PC-3 (cell line): ENCODE data around the gene NCAPH2. TPM values are rescaled to one million over a fixed set of nuclear protein-coding genes. Genes with fewer than 3 reads are reported as not detected.

Source experiments
- ATAC-seq: fragments of 200-7000 bp; cut with Tn5 transposase; 2 replicates; pipeline ENCODE4 v1.9.1; 2020; ENCODE audit warnings: mild to moderate bottlenecking, moderate library complexity
- Bru-seq: library from RNA; stranded (reverse); fragments of 400-500 nt; gene quantifications from one replicate; lab custom pipeline; 2021; lab: Mats Ljungman, UMichigan
- BruChase-seq, 2 experiments: library from RNA; stranded (reverse); fragments of 400-500 nt; gene quantifications; one replicate each; lab custom pipeline; 2021; lab: Mats Ljungman, UMichigan
- BruUV-seq: library from RNA; stranded (reverse); fragments of 400-500 nt; replicated peaks from 2 replicates; lab custom pipeline; 2021; lab: Mats Ljungman, UMichigan
- CTCF ChIA-PET: fragments of 300-600 bp; sonication (Branson Sonifier 250); formaldehyde crosslinking; loops from one replicate; lab custom pipeline; 2022; ENCODE audit warnings: antibody characterized with exemption; lab: Charles Lee
- POLR2A ChIA-PET: fragments of 300-600 bp; sonication (Branson Sonifier 250); formaldehyde crosslinking; loops from one replicate; lab custom pipeline; 2022; ENCODE audit warnings: antibody characterized with exemption; ENCODE audit not compliant: unreplicated experiment; lab: Charles Lee
- DNase-seq: peaks from one replicate; pipeline ENCODE4 v3.0.0-alpha.2; 2015
- H2AFZ ChIP-seq: fragments of 300-600 bp; sonication (generic); 2 replicates; pipeline ENCODE4 v1.6.0; 2016; ENCODE audit warnings: antibody characterized with exemption, low read length
- H3F3A ChIP-seq: fragments of 300-600 bp; sonication (generic); one replicate; pipeline ENCODE4 v1.6.0; 2017; ENCODE audit warnings: antibody characterized with exemption, low read length, control low read depth, mild to moderate bottlenecking; ENCODE audit not compliant: unreplicated experiment
- H3K27ac ChIP-seq: fragments of 300-600 bp; sonication (generic); 2 replicates; pipeline ENCODE4 v1.5.1; 2016; ENCODE audit warnings: mild to moderate bottlenecking, low read length
- H3K27me3 ChIP-seq: fragments of 300-600 bp; sonication (generic); 2 replicates; pipeline ENCODE4 v1.6.1; 2016; ENCODE audit warnings: low read length, mixed read lengths
- H3K36me3 ChIP-seq: fragments of 300-600 bp; sonication (generic); 2 replicates; pipeline ENCODE4 v1.6.1; 2016; ENCODE audit warnings: low read depth, mixed run types, low read length, mixed read lengths
- H3K4me1 ChIP-seq: fragments of 300-600 bp; sonication (generic); 2 replicates; pipeline ENCODE4 v1.5.1; 2016; ENCODE audit warnings: low read length; ENCODE audit not compliant: insufficient read depth
- H3K4me2 ChIP-seq: fragments of 300-600 bp; sonication (generic); 2 replicates; pipeline ENCODE4 v1.6.0; 2016; ENCODE audit warnings: low read length
- H3K4me3 ChIP-seq: fragments of 300-600 bp; sonication (generic); 2 replicates; pipeline ENCODE4 v1.5.1; 2016; ENCODE audit warnings: mild to moderate bottlenecking, low read length, mixed read lengths
- H3K79me2 ChIP-seq: fragments of 300-600 bp; sonication (generic); 2 replicates; pipeline ENCODE4 v1.6.1; 2017; ENCODE audit warnings: low read length, mixed read lengths
- H3K9ac ChIP-seq: fragments of 300-600 bp; sonication (generic); 2 replicates; pipeline ENCODE4 v1.6.0; 2016; ENCODE audit warnings: mild to moderate bottlenecking, low read length
- H3K9me2 ChIP-seq: fragments of 300-600 bp; sonication (generic); replicated peaks from 2 replicates; pipeline ENCODE4 v1.6.1; 2016; ENCODE audit warnings: mixed run types, low read length, mixed read lengths
- H3K9me3 ChIP-seq: fragments of 300-600 bp; sonication (generic); 2 replicates; pipeline ENCODE4 v1.6.1; 2016; ENCODE audit warnings: low read length, mixed read lengths
- H4K20me1 ChIP-seq: fragments of 300-600 bp; sonication (generic); 2 replicates; pipeline ENCODE4 v1.6.1; 2016; ENCODE audit warnings: low read length, mixed read lengths
- EZH2 ChIP-seq: fragments of 300-600 bp; sonication (generic); IDR thresholded peaks from one replicate; pipeline ENCODE4 v1.6.1; 2017; ENCODE audit warnings: antibody characterized with exemption, mild to moderate bottlenecking, low read length; ENCODE audit not compliant: unreplicated experiment
- EZH2phosphoT487 ChIP-seq: fragments of 300-600 bp; sonication (generic); IDR thresholded peaks from 2 replicates; pipeline ENCODE4 v1.6.1; 2018; ENCODE audit warnings: mild to moderate bottlenecking, antibody characterized with exemption, low read length, borderline replicate concordance
- intact Hi-C: fragments of 100-400 bp; cut with micrococcal nuclease; formaldehyde crosslinking; loops from 2 replicates; pipeline ENCODE4 v1.9.0; 2023
- long read RNA-seq: library from polyadenylated mRNA; unstranded; transcript quantifications from one replicate; pipeline ENCODE4 v2.0.0, GENCODE V29; 2021; ENCODE audit not compliant: unreplicated experiment
- total RNA-seq: library from RNA; depleted of rRNA; stranded (reverse); fragments of >200 nt; gene quantifications from 2 replicates; pipeline ENCODE4 v1.2.3, GENCODE V29; 2014; rRNA removed
- TF ChIP-seq, protein P1 (sequence below): fragments of 300-600 bp; sonication (generic); conservative IDR thresholded peaks from 2 replicates; pipeline ENCODE4 v1.5.1; 2017; ENCODE audit warnings: antibody characterized with exemption, low read depth, mild to moderate bottlenecking, low read length

Gene NCAPH2
- total RNA-seq (75.4 and 92.1 TPM in 2 replicates), Bru-seq, nascent RNA (percentile 53 among the genes with signal in this experiment), BruChase-seq, experiment 1, labeled RNA remaining after a 6-hour chase (percentile 69 among the genes with signal in this experiment), BruChase-seq, experiment 2, labeled RNA remaining after a 2-hour chase (percentile 62 among the genes with signal in this experiment)
- long read RNA-seq, transcript NCAPH2-205 (20 exons, 2,037 nt) = major isoform, 62 of 138 reads
- long read RNA-seq, transcript NCAPH2-201 (20 exons, 1,996 nt) = minor isoform, 9 of 138 reads
- long read RNA-seq, partial matches to known transcripts = 52 of 138 reads
- long read RNA-seq, other reads (novel, unspliced or antisense) = 15 of 138 reads

DNA sequence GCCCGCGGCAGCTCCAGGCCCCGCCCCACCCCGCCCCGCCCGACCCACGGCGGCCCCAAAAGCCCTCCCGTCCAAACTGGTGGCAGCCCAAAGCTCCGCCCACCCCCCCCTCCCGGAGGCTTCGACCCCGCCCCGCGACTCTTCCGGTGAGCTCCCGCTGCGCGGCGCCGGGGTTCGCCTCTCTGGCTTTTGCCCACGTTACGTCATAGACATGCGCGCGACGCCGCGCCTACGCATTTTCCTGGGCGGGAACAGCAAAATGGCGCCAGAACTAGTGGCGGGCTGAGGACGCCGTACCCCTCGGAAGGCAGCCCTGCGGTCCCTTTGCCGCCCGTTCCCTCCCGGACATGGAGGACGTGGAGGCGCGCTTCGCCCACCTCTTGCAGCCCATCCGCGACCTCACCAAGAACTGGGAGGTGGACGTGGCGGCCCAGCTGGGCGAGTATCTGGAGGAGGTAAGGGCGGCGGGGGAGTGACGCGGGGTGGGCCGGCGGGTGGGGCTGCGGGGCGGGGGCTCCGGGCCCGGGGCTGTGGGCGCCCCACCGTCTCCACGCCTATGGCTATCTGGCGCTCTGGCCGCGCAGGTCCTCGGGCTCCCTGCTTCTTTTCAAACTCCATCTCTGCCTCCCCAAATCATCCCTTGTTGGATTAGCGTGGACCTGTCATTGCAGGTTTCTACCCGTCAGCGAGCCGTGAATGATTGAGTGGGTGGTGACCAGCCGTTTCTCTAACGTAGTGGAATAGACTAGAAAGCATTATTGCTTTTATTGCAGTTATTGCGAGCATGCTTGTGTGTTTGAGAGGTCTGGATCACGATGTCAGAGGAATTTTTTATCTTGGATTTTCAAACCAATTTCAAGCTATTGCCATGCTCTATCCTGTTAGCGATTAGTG is at the start of gene NCAPH2:
NCAPH2 (plus strand) TSS at position 234 of the 894 bp plus-strand sequence; CDS start at position 348, 114 bp downstream.
- ChIA-PET POLR2A (interaction anchor here (0.5 to 1.0 kb wide), 6 partner anchors 11 to 154 kb away, joined by 3 to 8 read pairs (median 5); partner anchors contain the start of gene SCO2), CTCF (interaction anchor here (0.6 to 1.4 kb wide), 3 partner anchors 17 to 257 kb away, joined by 5 to 15 read pairs (median 8); partner anchors contain the start of genes HDAC10 and SCO2)
- DNase-seq (peak; percentile 94), ATAC-seq (peak; percentile 62)
- no peaks in the 10 kb centered on the region for H3K27me3 ChIP-seq
- peak within 1 kb of the TSS; percentile 97 for H3K4me3 ChIP-seq
- BruUV-seq = no TSS peak
- peaks cover 52% of the 10 kb centered on the region for H3K79me2 ChIP-seq
- intact Hi-C loops = no loop called here
- no peaks in the 10 kb centered on the region for H3F3A ChIP-seq
- TF ChIP-seq EZH2 (no peak), EZH2phosphoT487 (no peak)
- TF ChIP-seq, protein P1, sequence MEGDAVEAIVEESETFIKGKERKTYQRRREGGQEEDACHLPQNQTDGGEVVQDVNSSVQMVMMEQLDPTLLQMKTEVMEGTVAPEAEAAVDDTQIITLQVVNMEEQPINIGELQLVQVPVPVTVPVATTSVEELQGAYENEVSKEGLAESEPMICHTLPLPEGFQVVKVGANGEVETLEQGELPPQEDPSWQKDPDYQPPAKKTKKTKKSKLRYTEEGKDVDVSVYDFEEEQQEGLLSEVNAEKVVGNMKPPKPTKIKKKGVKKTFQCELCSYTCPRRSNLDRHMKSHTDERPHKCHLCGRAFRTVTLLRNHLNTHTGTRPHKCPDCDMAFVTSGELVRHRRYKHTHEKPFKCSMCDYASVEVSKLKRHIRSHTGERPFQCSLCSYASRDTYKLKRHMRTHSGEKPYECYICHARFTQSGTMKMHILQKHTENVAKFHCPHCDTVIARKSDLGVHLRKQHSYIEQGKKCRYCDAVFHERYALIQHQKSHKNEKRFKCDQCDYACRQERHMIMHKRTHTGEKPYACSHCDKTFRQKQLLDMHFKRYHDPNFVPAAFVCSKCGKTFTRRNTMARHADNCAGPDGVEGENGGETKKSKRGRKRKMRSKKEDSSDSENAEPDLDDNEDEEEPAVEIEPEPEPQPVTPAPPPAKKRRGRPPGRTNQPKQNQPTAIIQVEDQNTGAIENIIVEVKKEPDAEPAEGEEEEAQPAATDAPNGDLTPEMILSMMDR = no peak
- H3K4me1 ChIP-seq = peaks cover 7% of the 10 kb centered on the region
- peak within 1 kb of the TSS; percentile 56 for H3K27ac ChIP-seq
- H2AFZ ChIP-seq = peak within 1 kb of the TSS; percentile 81
- peak within 1 kb of the TSS; percentile 95 for H3K4me2 ChIP-seq
- H3K9me3 ChIP-seq = no peaks in the 10 kb centered on the region
- H4K20me1 ChIP-seq = no peaks in the 10 kb centered on the region
- H3K36me3 ChIP-seq = no peaks in the 10 kb centered on the region
- H3K9ac ChIP-seq = peak within 1 kb of the TSS; percentile 95
- H3K9me2 ChIP-seq = no peaks in the 10 kb centered on the region

DNA sequence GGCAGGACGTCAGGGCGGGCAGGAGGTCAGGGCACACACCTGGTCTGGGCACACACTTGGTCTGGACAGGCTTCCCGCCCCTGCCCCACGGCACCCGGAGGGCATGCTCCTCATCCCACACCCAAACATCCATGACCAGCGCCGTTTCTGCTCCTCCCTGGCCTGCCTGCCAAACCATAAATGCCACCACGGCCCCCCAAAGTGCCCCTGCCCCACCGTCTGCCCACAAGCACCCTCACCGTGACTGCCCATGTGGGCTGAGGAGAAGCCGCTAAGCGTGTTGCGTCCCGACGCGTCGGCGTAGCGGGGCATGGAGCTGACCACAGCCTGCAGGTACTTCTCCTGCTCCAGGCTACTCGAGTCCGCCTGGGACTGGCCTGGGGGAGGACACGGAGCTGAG is 49.0 kb upstream of the NCAPH2 start:
- H4K20me1 ChIP-seq = no peaks in the 10 kb centered on the region
- H3K27ac ChIP-seq = no peak overlapping the region
- no peak for TF ChIP-seq EZH2phosphoT487
- TF ChIP-seq, protein P1 = no peak
- H3K9me2 ChIP-seq = no peaks in the 10 kb centered on the region
- H3K27me3 ChIP-seq = no peaks in the 10 kb centered on the region
- H3K36me3 ChIP-seq = no peaks in the 10 kb centered on the region
- no peak overlapping the region for H3K9ac ChIP-seq
- H3K4me1 ChIP-seq = no peaks in the 10 kb centered on the region
- CTCF ChIA-PET = no interaction called here
- ATAC-seq (no peak), DNase-seq (no peak)
- H3F3A ChIP-seq = no peaks in the 10 kb centered on the region
- no peaks in the 10 kb centered on the region for H3K79me2 ChIP-seq
- BruUV-seq = no TSS peak
- intact Hi-C loops = no loop called here
- H2AFZ ChIP-seq = no peak overlapping the region
- no peak overlapping the region for H3K4me3 ChIP-seq
- H3K9me3 ChIP-seq = no peaks in the 10 kb centered on the region
- POLR2A ChIA-PET = no interaction called here
- H3K4me2 ChIP-seq = no peak overlapping the region
